H1 (cell line): ENCODE data around the gene REXO5. TPM values are rescaled to one million over a fixed set of nuclear protein-coding genes. Genes with fewer than 3 reads are reported as not detected.

Source experiments
- CTCF ChIA-PET: fragments of 300-600 bp; sonication (Branson Sonifier 250); formaldehyde crosslinking; loops from one replicate; lab custom pipeline; 2021; ENCODE audit not compliant: partially characterized antibody; lab: Charles Lee
- POLR2A ChIA-PET: fragments of 300-600 bp; sonication (Branson Sonifier 250); formaldehyde crosslinking; loops from one replicate; lab custom pipeline; 2021; ENCODE audit warnings: inconsistent platforms; ENCODE audit not compliant: partially characterized antibody; lab: Charles Lee
- DNase-seq, 2 experiments: peaks; one replicate each; pipeline versions ENCODE4 v3.0.0 to v3.0.0-alpha.2; 2010 to 2022; ENCODE audit warnings: low spot score in 2 of 2, low read depth in 1 of 2, mixed read lengths in 1 of 2
- FAIRE-seq: peaks from 2 replicates; lab custom pipeline; 2011; peaks lifted over from hg19 to GRCh38; lab: Jason Lieb, UNC
- H2AFZ ChIP-seq: 2 replicates; pipeline ENCODE4 v1.8.1; 2012; ENCODE audit warnings: low read length, inconsistent platforms
- H2AK5ac ChIP-seq: 2 replicates; pipeline ENCODE4 v1.6.1; 2013; ENCODE audit warnings: low read depth, low read length
- H2BK120ac ChIP-seq: replicated peaks from 2 replicates; pipeline ENCODE3; 2013; ENCODE audit warnings: low read depth, low read length, inconsistent platforms
- H2BK12ac ChIP-seq: 2 replicates; pipeline ENCODE4 v1.6.1; 2013; ENCODE audit warnings: low read depth, low read length
- H2BK15ac ChIP-seq: 2 replicates; pipeline ENCODE4 v1.6.1; 2013; ENCODE audit warnings: low read length
- H2BK20ac ChIP-seq: 2 replicates; pipeline ENCODE4 v1.6.1; 2013; ENCODE audit warnings: low read length
- H2BK5ac ChIP-seq: 2 replicates; pipeline ENCODE4 v1.6.1; 2013; ENCODE audit warnings: low read depth, low read length
- H3K14ac ChIP-seq: 2 replicates; pipeline ENCODE4 v1.6.1; 2013; ENCODE audit warnings: inconsistent platforms; ENCODE audit not compliant: insufficient read length
- H3K18ac ChIP-seq: 2 replicates; pipeline ENCODE4 v1.6.1; 2013; ENCODE audit warnings: low read length; ENCODE audit errors: extremely low read depth
- H3K23ac ChIP-seq: 2 replicates; pipeline ENCODE4 v1.6.1; 2013; ENCODE audit warnings: inconsistent platforms; ENCODE audit not compliant: insufficient read length
- H3K23me2 ChIP-seq: 2 replicates; pipeline ENCODE4 v1.6.1; 2013; ENCODE audit warnings: low read depth, low read length
- H3K27ac ChIP-seq: 2 replicates; pipeline ENCODE4 v1.6.1; 2011; ENCODE audit warnings: low read depth, low read length, inconsistent platforms
- H3K27me3 ChIP-seq, 4 experiments: replicated peaks in 1 of 4; 1 replicate in 1 of 4; 2 replicates in 3 of 4; pipeline versions ENCODE4 v1.6.1 to v1.8.1; 2011 to 2013; ENCODE audit warnings: low read length in 3 of 4, mild to moderate bottlenecking in 3 of 4, inconsistent platforms in 2 of 4, mixed read lengths in 2 of 4, moderate library complexity in 1 of 4; ENCODE audit not compliant: control insufficient read depth in 3 of 4, insufficient read depth in 3 of 4; ENCODE audit errors: extremely low read depth in 1 of 4
- H3K36me3 ChIP-seq, 4 experiments: 2 replicates each; pipeline versions ENCODE4 v1.6.1 to v1.8.1; 2011 to 2013; ENCODE audit warnings: mild to moderate bottlenecking in 4 of 4, low read length in 3 of 4, moderate library complexity in 2 of 4, control low read depth in 1 of 4, inconsistent platforms in 1 of 4; ENCODE audit not compliant: insufficient read depth in 4 of 4, control insufficient read depth in 2 of 4
- H3K4ac ChIP-seq: replicated peaks from 2 replicates; pipeline ENCODE3; 2013; ENCODE audit warnings: low read length, low read depth, mixed read lengths, inconsistent platforms; ENCODE audit not compliant: insufficient read length
- H3K4me1 ChIP-seq, 4 experiments: replicated peaks in 1 of 4; 1 replicate in 1 of 4; 2 replicates in 3 of 4; pipeline versions ENCODE4 v1.6.1 to v1.8.1; 2011 to 2013; ENCODE audit warnings: low read length in 3 of 4, inconsistent platforms in 2 of 4, mixed read lengths in 1 of 4; ENCODE audit not compliant: insufficient read depth in 4 of 4, control insufficient read depth in 3 of 4
- H3K4me2 ChIP-seq, 2 experiments: 2 replicates each; pipeline versions ENCODE4 v1.6.1 to v1.8.1; 2011 to 2013; ENCODE audit warnings: low read depth in 2 of 2, low read length in 2 of 2, control low read depth in 1 of 2, inconsistent platforms in 1 of 2, mild to moderate bottlenecking in 1 of 2; ENCODE audit not compliant: insufficient read depth in 1 of 2
- H3K4me3 ChIP-seq, 4 experiments: fragments of 200-600, 300-600 bp in 1 of 4; sonication (generic), shearing (Covaris generic), sonication (Bioruptor Twin) in 1 of 4; 2 replicates each; pipeline versions ENCODE4 v1.5.1 to v1.8.1; 2011 to 2016; ENCODE audit warnings: low read length in 4 of 4, low read depth in 3 of 4, control low read depth in 2 of 4, inconsistent platforms in 2 of 4, mild to moderate bottlenecking in 2 of 4, mixed read lengths in 1 of 4, moderate library complexity in 1 of 4; ENCODE audit not compliant: insufficient read depth in 2 of 4; ENCODE audit errors: extremely low read depth in 1 of 4
- H3K56ac ChIP-seq: replicated peaks from 2 replicates; pipeline ENCODE3; 2013; ENCODE audit warnings: low read depth, mild to moderate bottlenecking, mixed read lengths, low read length, inconsistent platforms; ENCODE audit not compliant: insufficient read length
- H3K79me1 ChIP-seq: 2 replicates; pipeline ENCODE4 v1.6.1; 2013; ENCODE audit warnings: low read depth, low read length, control low read depth
- H3K79me2 ChIP-seq, 2 experiments: 2 replicates each; pipeline versions ENCODE4 v1.6.1 to v1.8.1; 2012 to 2013; ENCODE audit warnings: low read length in 2 of 2, mild to moderate bottlenecking in 2 of 2, inconsistent platforms in 1 of 2; ENCODE audit not compliant: insufficient read depth in 2 of 2, control insufficient read depth in 1 of 2
- H3K9ac ChIP-seq, 4 experiments: replicated peaks in 1 of 4; 1 replicate in 1 of 4; 2 replicates in 3 of 4; pipeline versions ENCODE4 v1.6.1 to v1.8.1; 2011 to 2013; ENCODE audit warnings: low read depth in 3 of 4, low read length in 3 of 4, control low read depth in 2 of 4, mild to moderate bottlenecking in 2 of 4, moderate library complexity in 2 of 4, inconsistent platforms in 1 of 4; ENCODE audit errors: extremely low read depth in 1 of 4
- H3K9me3 ChIP-seq, 2 experiments: 2 replicates each; pipeline versions ENCODE4 v1.6.1 to v1.8.1; 2012 to 2013; ENCODE audit warnings: mild to moderate bottlenecking in 2 of 2, moderate library complexity in 2 of 2, control low read depth in 1 of 2, inconsistent platforms in 1 of 2, low read depth in 1 of 2, low read length in 1 of 2, mixed read lengths in 1 of 2; ENCODE audit not compliant: insufficient read depth in 2 of 2
- H4K20me1 ChIP-seq, 2 experiments: replicated peaks in 1 of 2; 2 replicates each; pipeline versions ENCODE3 to v1.8.1; 2011 to 2013; ENCODE audit warnings: inconsistent platforms in 2 of 2, low read length in 2 of 2, mild to moderate bottlenecking in 1 of 2; ENCODE audit not compliant: insufficient read depth in 2 of 2, control insufficient read depth in 1 of 2
- H4K5ac ChIP-seq: 2 replicates; pipeline ENCODE4 v1.6.1; 2013; ENCODE audit warnings: low read length, low read depth, mixed read lengths, inconsistent platforms; ENCODE audit not compliant: insufficient read length
- H4K8ac ChIP-seq: 2 replicates; pipeline ENCODE4 v1.8.0; 2013; ENCODE audit warnings: mild to moderate bottlenecking, moderate library complexity, low read length, inconsistent platforms; ENCODE audit not compliant: insufficient read depth; ENCODE audit errors: extremely low read depth
- H4K91ac ChIP-seq: replicated peaks from 2 replicates; pipeline ENCODE3; 2013; ENCODE audit warnings: low read length, mixed read lengths, inconsistent platforms; ENCODE audit not compliant: insufficient read length
- CHD2 ChIP-seq: IDR thresholded peaks from 2 replicates; pipeline ENCODE4 v1.6.1; 2012; ENCODE audit warnings: low read length, improper control_type of control experiment
- KDM4A ChIP-seq: IDR thresholded peaks from one replicate; pipeline ENCODE4 v1.7.1; 2012; ENCODE audit warnings: low read depth, mild to moderate bottlenecking, moderate library complexity, low read length, inconsistent platforms; ENCODE audit not compliant: severe bottlenecking
- SP1 ChIP-seq: IDR thresholded peaks from 2 replicates; pipeline ENCODE4 v1.6.1; 2011; ENCODE audit warnings: low read depth, low read length
- WGBS, 2 experiments: shearing (Covaris generic) in 1 of 2; methylation state at CpG; one replicate each; pipeline versions ENCODE4 v1.1.6 to v1.1.7; 2013 to 2015; ENCODE audit warnings: low lambda C conversion rate in 2 of 2, mixed read lengths in 2 of 2, inconsistent platforms in 1 of 2, low coverage in 1 of 2, missing lambda C conversion rate in 1 of 2; ENCODE audit not compliant: insufficient replicate concordance in 2 of 2, insufficient coverage in 1 of 2, insufficient read length in 1 of 2; ENCODE audit errors: extremely low coverage in 1 of 2, missing lambda C conversion rate in 1 of 2; 5-methylcytosine and 5-hydroxymethylcytosine counted together
- polyA plus RNA-seq, 7 experiments: library from polyadenylated mRNA; depleted of rRNA in 3 of 7; stranded (reverse) in 5 of 7; unstranded in 2 of 7; fragments of >200 nt in 5 of 7; fragments of 200-250 nt in 2 of 7; gene quantifications; 1 replicate in 5 of 7; 2 replicates in 1 of 7; 4 replicates in 1 of 7; pipeline versions ENCODE4 v1.2.1 to v1.2.3, GENCODE V29; 2011 to 2013; ENCODE audit warnings: missing spikeins in 2 of 7, mixed read lengths in 2 of 7
- total RNA-seq: library from RNA; stranded (reverse); fragmentation: NEBNext Ultra II Directional; extraction: Animal tissue kit (Norgen Biotek cat#: 25700); gene quantifications from 2 replicates; pipeline ENCODE4 v1.2.1, GENCODE V29; 2021

The REXO5 gene
- total and polyA plus RNA-seq, 2 of the 8 experiments (the other 6 are each of a cell fraction or from before 2014, with no cell fraction given): 2.4 to 8.9 TPM

DNA sequence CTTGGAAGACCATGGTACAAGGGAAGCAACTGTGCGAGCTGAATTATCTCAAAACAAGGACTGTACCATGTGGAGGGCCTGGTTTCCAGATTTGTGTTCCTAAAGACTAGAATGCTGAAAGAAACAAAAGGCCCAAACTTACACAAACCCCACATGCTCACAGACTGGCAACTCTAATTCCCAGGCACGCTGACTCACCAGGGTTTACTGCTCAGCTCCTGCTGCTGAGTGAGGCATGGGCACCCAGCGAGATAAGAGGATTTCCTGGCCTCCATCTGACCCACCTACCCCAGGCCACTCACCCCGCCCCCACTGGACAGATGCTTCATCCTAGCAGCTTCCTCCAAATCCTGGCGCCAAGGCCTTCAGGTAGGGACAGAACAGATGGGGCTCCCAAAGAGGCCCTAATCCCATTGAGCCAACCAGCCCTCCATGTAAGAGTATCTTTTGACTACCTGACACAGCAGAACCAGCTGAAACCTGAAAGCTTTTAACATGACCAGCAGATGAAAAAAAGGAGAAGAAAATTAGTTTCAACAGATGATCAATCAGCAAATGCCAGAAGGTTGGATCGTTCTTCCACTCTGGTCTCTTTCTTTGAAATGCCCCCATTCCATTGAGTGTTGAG lies 59.9 kb downstream of the REXO5 start:
- Histone ChIP-seq H2AFZ (no peak overlapping the region), H3K9ac (no peak overlapping the region; a peak in 2 of 7 replicates)
- no peak for FAIRE-seq

More for the DNA sequence above, 59.9 kb downstream of the REXO5 start:
- Histone ChIP-seq H2BK120ac (peak overlapping the region; percentile 30), H2BK20ac (peak overlapping the region; percentile 73; the same call in 1 of the 2 replicates), H4K91ac (no peak overlapping the region), H3K27me3 (no peaks in the 10 kb centered on the region), H3K79me1 (peaks cover 5% of the 10 kb centered on the region; the same call in 1 of the 2 replicates), H3K4me3 (no peak overlapping the region), H3K23ac (no peak overlapping the region), H3K14ac (no peak overlapping the region), H2BK15ac (no peak overlapping the region), H4K20me1 (peaks cover 0 to 2% of the 10 kb centered on the region in 2 experiments), H2AK5ac (no peak overlapping the region), H3K36me3 (peaks cover 0 to 5% (median 0%) of the 10 kb centered on the region in 4 experiments; a peak in 1 of 8 replicates), H3K18ac (no peak overlapping the region; the same call in 1 of the 2 replicates), H4K5ac (no peak overlapping the region), H3K4me2 (no peak overlapping the region), H4K8ac (no peak overlapping the region), H3K9me3 (no peaks in the 10 kb centered on the region), H3K79me2 (peaks cover 6 to 78% of the 10 kb centered on the region in 2 experiments; a peak in 3 of 4 replicates), H2BK12ac (no peak overlapping the region), H2BK5ac (peak overlapping the region; percentile 62; the same call in 1 of the 2 replicates), H3K4ac (no peak overlapping the region), H3K27ac (peak overlapping the region; percentile 1; the same call in 1 of the 2 replicates), H3K4me1 (peaks cover 0 to 6% (median 2%) of the 10 kb centered on the region in 4 experiments; a peak in 4 of 7 replicates), H3K56ac (no peak overlapping the region)
- 93% methylated on average over 6 of the region's 6 CpGs; no CpG with 5 or more reads in 1 of the 2 experiments for WGBS, 2 experiments
- POLR2A ChIA-PET: interaction anchor here (0.8 to 1.1 kb wide), 2 partner anchors 31 to 34 kb away, joined by 3 to 6 read pairs; partner anchors contain the start of genes DCUN1D3 and LYRM1
- CTCF ChIA-PET: interaction anchor here (1.1 to 4.8 kb wide), 5 partner anchors 9 to 135 kb away, joined by 3 to 29 read pairs (median 7); no protein-coding TSS in a partner anchor
- DNase-seq: no peak
- TF ChIP-seq CHD2 (no peak), KDM4A (no peak), SP1 (no peak)
- TF ChIP-seq, all 59 proteins: peak for 0
- no peaks in the 10 kb centered on the region for H3K23me2 ChIP-seq
